GM19328 (cell line): ENCODE results near the gene PCDHA1.
"Not testable (repeated sequence)": the region's sequence is repeated elsewhere in the genome, so short reads cannot be mapped to it uniquely, and the experiment has no call there.

Source experiments
- ATAC-seq: cut with Tn5 transposase; IDR thresholded peaks from one replicate; pipeline ENCODE4 v1.9.1; 2021; ENCODE audit warnings: mild to moderate bottlenecking, moderate library complexity; ENCODE audit not compliant: unreplicated experiment

The PCDHA1 gene

DNA sequence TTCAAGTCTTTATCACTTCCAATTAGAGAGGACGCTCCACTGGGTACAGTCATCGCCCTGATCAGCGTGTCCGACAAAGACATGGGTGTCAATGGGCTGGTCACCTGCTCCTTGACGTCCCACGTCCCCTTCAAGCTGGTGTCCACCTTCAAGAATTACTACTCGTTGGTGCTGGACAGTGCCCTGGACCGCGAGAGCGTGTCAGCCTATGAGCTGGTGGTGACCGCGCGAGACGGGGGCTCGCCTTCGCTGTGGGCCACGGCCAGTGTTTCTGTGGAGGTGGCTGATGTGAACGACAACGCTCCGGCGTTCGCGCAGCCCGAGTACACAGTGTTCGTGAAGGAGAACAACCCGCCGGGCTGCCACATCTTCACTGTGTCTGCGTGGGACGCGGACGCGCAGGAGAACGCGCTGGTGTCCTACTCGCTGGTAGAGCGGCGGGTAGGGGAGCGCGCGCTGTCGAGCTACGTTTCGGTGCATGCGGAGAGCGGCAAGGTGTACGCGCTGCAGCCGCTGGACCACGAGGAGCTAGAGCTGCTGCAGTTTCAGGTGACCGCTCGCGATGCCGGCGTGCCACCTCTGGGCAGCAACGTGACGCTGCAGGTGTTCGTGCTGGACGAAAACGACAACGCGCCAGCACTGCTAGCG is 22.4 kb downstream of the PCDHA1 start:
- ATAC-seq: not testable (repeated sequence)

DNA sequence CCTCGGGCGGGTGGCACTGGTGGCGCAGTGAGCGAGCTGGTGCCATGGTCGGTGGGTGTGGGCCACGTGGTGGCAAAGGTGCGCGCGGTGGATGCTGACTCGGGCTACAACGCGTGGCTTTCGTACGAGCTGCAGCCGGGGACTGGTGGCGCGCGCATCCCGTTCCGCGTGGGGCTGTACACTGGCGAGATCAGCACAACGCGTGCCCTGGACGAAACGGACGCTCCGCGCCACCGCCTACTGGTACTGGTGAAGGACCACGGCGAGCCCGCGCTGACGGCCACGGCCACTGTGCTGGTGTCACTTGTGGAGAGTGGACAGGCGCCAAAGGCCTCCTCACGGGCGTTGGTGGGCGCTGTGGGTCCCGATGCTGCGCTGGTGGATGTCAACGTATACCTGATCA is 22.9 kb downstream of the PCDHA1 start:
- no peak for ATAC-seq

DNA sequence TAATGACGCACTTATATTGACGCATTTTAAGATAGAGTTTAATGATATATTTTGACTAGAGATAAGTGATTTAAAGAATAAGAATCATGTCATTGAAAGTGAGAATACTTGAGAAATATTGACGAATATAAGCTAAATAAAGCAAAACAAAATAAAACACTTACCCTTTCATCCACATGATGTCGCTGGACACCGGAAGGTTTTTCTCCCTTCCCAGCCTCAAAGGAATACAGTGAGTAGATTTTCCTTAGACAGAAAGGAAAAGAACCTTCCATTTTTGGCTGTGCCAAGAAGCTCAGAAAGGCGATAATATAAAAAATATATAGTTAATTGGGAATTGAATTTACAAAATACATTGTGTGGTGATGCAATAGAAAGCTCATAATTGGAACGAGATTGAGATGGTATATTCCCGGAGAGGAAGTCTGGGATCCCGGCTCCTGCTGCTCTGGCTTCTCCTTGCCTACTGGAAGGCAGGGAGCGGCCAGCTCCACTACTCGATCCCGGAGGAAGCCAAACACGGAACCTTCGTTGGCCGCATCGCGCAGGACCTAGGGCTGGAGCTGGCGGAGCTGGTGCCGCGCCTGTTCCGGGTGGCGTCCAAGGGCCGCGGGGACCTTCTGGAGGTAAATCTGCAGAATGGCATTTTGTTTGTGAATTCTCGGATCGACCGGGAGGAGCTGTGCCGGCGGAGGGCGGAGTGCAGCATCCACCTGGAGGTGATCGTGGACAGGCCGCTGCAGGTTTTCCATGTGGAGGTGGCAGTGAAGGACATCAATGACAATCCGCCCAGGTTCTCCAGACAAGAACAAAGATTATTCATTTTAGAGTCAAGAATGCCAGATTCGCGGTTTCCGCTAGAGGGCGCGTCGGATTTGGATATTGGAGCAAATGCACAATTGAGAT is 35.7 kb downstream of the PCDHA1 start, which contains the start of gene PCDHA5:
Gene PCDHA5 (plus strand): TSS at position 239 of the 906 bp plus-strand sequence.
- no peak for ATAC-seq

DNA sequence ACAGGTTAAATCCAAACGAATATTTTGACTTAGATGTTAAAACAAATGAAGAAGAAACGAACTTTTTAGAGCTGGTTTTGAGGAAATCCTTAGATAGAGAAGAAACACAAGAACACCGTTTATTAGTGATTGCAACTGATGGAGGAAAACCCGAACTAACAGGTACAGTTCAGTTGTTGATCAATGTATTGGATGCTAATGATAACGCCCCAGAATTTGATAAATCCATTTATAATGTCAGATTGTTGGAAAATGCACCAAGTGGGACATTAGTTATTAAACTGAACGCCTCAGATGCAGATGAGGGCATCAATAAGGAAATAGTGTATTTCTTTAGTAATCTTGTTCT is 36.3 kb downstream of the PCDHA1 start:
- no peak for ATAC-seq

DNA sequence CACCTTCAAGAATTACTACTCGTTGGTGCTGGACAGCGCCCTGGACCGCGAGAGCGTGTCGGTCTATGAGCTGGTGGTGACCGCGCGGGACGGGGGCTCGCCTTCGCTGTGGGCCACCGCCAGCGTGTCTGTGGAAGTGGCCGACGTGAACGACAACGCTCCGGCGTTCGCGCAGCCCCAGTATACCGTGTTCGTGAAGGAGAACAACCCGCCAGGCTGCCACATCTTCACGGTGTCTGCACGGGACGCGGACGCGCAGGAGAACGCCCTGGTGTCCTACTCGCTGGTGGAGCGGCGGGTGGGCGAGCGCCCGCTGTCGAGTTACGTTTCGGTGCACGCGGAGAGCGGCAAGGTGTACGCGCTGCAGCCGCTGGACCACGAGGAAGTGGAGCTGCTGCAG is 37.0 kb downstream of the PCDHA1 start:
- not testable (repeated sequence) for ATAC-seq

DNA sequence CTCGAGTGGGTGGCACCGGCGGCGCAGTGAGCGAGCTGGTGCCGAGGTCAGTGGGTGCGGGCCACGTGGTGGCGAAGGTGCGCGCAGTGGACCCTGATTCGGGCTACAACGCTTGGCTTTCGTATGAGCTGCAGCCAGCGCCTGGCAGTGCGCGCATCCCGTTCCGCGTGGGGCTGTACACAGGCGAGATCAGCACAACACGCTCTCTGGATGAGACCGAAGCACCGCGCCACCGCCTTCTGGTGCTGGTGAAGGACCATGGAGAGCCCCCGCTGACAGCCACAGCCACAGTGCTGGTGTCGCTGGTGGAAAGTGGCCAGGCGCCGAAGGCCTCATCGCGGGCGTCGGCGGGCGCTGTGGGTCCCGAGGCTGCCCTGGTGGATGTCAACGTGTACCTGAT is 37.5 kb downstream of the PCDHA1 start:
- no peak for ATAC-seq

DNA sequence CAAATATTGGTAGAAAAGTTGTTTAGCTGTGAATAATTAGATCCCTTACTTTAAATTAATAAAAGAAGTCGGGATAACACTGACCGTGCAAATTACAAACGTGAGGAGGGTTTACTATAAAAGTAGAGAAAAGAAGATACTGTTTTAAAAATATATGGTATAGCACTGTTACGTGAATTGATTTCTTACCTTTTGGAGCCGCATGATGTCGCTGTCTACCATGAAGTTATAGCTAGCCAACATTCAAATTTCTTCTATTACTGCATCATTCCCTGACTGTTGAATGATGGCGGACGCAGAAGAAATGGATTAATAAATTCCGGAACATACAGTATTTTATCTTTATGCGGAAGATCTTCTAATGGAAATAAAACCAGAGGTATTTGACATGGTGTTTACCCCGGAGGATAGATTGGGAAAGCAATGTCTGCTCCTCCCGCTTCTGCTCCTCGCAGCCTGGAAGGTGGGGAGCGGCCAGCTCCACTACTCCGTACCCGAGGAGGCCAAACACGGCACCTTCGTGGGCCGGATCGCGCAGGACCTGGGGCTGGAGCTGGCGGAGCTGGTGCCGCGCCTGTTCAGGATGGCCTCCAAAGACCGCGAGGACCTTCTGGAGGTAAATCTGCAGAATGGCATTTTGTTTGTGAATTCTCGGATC is 41.9 kb downstream of the PCDHA1 start, which contains the start of gene PCDHA6:
Gene PCDHA6 (plus strand): TSS at position 257 of the 658 bp plus-strand sequence. CDS start 132 bp downstream, at position 389.
- no peak for ATAC-seq

DNA sequence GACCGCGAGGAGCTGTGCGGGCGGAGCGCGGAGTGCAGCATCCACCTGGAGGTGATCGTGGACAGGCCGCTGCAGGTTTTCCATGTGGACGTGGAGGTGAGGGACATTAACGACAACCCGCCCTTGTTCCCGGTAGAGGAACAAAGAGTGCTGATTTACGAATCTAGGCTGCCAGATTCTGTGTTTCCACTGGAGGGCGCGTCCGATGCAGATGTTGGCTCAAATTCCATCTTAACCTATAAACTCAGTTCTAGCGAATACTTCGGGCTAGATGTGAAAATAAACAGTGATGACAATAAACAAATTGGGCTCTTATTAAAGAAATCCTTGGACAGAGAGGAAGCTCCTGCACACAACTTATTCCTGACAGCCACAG is 42.4 kb downstream of the PCDHA1 start:
- no peak for ATAC-seq

DNA sequence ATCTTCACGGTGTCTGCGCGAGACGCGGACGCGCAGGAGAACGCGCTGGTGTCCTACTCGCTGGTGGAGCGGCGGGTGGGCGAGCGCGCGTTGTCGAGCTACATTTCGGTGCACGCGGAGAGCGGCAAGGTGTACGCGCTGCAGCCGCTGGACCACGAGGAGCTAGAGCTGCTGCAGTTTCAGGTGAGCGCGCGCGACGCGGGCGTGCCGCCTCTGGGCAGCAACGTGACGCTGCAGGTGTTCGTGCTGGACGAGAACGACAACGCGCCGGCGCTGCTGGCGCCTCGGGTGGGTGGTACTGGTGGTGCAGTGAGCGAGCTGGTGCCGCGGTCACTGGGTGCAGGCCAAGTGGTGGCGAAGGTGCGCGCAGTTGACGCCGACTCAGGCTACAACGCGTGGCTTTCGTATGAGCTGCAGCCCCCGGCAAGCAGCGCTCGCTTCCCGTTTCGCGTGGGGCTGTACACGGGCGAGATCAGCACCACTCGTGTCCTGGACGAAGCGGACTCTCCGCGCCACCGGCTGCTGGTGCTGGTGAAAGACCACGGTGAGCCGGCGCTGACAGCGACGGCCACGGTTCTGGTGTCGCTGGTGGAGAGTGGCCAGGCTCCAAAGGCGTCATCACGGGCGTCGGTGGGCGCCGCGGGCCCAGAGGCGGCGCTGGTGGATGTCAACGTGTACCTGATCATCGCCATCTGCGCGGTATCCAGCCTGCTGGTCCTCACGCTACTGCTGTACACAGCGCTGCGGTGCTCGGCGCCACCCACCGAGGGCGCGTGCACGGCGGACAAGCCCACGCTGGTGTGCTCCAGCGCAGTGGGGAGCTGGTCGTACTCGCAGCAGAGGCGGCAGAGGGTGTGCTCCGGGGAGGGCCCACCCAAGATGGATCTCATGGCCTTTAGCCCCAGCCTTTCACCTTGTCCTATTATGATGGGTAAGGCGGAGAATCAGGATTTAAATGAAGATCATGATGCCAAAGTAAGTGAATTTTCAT is 43.9 kb downstream of the PCDHA1 start:
- ATAC-seq: not testable (repeated sequence)

DNA sequence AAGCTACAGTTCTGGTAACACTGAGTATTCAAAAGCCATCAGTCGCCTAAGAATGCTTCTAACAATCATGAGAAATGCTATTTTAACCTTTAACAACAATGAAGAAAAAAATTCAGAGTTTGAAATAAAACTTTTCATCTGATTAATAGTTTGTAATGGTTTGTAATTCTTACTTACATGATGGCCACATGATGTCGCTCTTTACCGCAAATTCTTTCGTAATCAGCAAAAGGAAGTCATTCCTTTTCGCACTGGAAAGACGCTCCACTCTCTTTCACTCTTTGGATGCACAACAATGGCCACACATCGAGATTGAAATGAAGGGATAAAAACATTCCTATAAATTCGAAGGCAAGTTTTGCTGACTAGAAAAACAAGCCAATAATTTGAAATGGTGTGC is 48.1 kb downstream of the PCDHA1 start, which contains the start of gene PCDHA7:
Gene PCDHA7 (plus strand): TSS at position 277 of the 400 bp plus-strand sequence. CDS start 115 bp downstream, at position 392.
- ATAC-seq: no peak

DNA sequence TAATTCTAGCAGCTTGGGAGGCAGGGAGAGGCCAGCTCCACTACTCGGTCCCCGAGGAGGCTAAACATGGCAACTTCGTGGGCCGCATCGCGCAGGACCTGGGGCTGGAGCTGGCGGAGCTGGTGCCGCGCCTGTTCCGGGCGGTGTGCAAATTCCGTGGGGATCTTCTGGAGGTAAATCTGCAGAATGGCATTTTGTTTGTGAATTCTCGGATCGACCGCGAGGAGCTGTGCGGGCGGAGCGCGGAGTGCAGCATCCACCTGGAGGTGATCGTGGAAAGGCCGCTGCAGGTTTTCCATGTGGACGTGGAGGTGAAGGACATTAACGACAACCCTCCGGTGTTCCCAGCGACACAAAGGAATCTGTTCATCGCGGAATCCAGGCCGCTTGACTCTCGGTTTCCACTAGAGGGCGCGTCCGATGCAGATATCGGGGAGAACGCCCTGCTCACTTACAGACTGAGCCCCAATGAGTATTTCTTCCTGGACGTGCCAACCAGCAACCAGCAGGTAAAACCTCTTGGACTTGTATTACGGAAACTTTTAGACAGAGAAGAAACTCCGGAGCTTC is 48.6 kb downstream of the PCDHA1 start:
- ATAC-seq: not testable (repeated sequence)

DNA sequence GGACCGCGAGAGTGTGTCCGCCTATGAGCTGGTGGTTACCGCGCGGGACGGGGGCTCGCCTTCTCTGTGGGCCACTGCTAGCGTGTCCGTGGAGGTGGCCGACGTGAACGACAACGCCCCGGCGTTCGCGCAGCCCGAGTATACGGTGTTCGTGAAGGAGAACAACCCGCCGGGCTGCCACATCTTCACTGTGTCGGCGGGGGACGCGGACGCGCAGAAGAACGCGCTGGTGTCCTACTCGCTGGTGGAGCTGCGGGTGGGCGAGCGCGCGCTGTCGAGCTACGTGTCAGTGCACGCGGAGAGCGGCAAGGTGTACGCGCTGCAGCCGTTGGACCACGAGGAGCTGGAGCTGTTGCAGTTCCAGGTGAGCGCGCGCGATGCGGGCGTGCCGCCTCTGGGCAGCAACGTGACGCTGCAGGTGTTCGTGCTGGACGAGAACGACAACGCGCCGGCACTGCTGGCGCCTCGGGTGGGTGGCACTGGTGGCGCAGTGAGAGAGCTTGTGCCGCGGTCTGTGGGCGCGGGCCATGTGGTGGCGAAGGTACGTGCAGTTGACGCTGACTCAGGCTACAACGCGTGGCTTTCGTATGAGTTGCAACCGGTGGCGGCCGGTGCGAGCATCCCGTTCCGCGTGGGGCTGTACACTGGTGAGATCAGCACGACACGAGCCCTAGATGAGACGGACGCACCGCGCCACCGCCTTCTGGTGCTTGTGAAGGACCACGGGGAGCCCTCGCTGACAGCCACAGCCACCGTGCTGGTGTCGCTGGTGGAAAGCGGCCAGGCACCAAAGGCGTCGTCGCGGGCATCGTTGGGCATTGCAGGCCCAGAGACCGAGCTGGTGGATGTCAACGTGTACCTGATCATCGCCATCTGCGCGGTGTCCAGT is 49.9 kb downstream of the PCDHA1 start:
- no peak for ATAC-seq

DNA sequence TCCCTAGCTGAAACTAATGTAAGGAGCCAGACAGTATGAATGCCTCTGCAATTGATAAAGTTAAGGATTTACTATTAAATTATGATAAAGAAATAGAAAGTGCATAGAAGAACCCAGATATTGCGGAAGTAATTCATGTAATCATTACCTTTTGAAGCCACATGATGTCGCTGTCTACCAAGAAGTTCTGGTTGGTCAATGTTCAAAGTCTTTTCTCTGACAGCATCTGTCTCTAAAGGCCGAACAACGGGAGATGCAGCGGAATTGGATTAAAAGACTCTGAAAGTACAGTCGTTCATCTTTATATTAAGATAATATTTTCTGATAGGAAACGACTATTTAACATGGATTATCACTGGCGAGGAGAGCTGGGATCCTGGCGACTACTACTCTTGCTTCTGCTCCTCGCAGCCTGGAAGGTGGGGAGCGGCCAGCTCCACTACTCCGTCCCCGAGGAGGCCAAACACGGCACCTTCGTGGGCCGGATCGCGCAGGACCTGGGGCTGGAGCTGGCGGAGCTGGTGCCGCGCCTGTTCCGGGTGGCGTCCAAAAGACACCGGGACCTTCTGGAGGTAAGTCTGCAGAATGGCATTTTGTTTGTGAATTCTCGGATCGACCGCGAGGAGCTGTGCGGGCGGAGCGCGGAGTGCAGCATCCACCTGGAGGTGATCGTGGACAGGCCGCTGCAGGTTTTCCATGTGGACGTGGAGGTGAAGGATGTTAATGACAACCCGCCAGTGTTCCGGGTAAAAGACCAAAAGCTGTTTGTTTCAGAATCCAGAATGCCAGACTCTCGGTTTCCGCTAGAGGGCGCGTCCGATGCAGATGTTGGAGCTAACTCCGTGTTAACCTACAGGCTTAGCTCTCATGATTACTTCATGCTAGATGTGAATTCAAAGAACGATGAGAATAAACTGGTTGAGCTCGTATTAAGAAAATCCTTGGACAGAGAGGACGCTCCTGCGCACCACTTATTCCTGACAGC is 55.3 kb downstream of the PCDHA1 start, which contains the start of gene PCDHA8:
Gene PCDHA8 (plus strand): TSS at position 210 of the 985 bp plus-strand sequence. CDS start 135 bp downstream, at position 345.
- no peak for ATAC-seq

DNA sequence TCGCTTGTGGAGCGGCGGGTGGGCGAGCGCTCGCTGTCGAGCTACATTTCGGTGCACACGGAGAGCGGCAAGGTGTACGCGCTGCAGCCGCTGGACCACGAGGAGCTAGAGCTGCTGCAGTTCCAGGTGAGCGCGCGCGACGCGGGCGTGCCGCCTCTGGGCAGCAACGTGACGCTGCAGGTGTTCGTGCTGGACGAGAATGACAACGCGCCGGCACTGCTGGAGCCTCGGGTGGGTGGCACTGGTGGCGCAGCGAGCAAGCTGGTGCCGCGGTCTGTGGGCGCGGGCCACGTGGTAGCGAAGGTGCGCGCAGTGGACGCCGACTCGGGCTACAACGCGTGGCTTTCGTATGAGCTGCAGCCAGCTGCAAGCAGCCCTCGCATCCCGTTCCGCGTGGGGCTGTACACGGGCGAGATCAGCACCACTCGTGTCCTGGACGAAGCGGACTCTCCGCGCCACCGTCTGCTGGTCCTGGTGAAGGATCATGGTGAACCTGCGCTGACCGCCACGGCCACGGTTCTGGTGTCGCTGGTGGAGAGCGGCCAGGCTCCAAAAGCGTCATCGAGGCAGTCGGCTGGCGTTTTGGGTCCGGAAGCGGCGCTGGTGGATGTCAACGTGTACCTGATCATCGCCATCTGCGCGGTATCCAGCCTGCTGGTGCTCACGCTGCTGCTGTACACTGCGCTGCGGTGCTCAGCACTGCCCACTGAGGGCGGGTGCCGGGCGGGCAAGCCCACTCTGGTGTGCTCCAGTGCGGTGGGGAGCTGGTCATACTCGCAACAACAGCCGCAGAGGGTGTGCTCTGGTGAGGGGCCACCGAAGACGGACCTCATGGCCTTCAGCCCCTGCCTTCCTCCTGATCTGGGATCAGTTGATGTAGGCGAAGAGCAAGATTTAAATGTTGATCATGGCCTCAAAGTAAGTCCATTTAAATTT is 57.1 kb downstream of the PCDHA1 start:
- ATAC-seq: no peak

DNA sequence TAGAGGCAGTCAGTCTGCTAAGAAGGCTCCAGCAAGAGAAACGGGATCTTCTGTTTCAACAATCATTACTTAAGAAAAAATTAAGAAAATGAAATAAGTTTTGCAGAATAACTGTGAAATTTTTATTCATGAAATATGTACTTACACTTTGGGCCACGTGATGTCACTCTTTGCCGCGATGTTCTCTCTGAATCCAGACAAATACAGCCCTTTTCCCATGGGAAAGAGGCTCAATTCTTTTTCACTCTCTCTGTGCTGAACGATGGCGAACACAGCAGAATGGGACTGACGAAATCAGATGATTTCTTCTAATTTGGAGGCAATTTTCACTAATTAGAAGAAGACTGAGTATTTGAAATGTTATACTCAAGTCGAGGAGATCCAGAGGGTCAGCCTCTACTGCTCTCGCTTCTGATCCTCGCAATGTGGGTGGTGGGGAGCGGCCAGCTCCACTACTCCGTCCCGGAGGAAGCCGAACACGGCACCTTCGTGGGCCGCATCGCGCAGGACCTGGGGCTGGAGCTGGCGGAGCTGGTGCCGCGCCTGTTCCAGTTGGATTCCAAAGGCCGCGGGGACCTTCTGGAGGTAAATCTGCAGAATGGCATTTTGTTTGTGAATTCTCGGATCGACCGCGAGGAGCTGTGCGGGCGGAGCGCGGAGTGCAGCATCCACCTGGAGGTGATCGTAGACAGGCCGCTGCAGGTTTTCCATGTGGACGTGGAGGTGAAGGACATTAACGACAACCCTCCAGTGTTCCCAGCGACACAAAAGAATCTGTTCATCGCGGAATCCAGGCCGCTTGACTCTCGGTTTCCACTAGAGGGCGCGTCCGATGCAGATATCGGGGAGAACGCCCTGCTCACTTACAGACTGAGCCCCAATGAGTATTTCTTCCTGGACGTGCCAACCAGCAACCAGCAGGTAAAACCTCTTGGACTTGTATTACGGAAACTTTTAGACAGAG is 62.5 kb downstream of the PCDHA1 start, which contains the start of gene PCDHA9:
Gene PCDHA9 (plus strand): TSS at position 244 of the 964 bp plus-strand sequence. CDS start 114 bp downstream, at position 358.
- ATAC-seq: not testable (repeated sequence)
